Measurements from ENCODE around the gene ENTPD8.

DNA sequence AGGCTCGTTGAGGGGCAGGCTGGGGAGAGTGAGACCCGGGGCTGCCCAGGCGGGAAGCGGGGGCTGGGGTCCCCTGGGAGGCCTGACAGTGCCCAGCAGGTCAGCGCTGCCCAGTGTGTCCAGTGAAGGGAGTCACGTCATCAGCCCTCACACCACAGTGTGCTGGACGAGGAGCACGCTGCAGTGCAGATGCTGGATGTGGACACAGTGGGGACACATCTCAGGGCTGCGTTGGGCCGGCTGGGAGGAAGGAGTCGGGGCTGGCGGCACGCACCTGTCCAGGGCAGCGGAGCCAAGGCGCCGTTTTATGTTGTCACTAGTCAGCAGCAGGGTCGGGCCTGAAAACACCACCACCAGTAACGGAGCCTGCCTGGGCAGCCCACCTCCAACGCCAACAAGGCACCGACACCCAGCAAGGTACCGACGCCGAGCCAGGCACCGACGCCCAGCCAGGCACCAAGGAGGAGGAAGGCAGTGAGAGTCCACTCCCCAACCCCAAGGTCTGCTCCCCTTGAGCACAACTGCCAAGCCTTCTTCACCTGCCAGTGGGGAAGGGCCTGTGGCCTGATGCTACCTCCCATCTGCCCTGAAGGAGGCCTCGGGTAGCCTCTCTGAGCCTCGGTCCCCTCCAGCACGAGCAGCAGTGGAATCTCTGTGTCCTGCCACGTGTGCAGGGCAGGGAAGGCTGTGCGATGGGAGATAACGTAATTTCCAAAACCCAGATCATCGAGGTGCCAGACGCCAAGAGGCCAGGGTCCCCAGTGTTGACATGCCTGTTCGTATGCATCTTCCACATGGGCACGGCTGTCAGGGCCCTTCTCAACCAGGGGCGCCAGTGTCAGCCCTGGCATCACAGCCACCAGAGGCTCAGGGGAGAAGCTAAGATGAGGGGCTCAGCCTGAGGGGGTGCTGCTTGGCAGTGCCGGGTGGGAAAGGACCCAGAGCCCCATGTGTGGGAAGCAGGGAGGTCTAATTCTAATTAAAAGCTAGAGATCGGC lies 39.8 kb upstream of the ENTPD8 start:
- TF ChIP-seq, protein P1, sequence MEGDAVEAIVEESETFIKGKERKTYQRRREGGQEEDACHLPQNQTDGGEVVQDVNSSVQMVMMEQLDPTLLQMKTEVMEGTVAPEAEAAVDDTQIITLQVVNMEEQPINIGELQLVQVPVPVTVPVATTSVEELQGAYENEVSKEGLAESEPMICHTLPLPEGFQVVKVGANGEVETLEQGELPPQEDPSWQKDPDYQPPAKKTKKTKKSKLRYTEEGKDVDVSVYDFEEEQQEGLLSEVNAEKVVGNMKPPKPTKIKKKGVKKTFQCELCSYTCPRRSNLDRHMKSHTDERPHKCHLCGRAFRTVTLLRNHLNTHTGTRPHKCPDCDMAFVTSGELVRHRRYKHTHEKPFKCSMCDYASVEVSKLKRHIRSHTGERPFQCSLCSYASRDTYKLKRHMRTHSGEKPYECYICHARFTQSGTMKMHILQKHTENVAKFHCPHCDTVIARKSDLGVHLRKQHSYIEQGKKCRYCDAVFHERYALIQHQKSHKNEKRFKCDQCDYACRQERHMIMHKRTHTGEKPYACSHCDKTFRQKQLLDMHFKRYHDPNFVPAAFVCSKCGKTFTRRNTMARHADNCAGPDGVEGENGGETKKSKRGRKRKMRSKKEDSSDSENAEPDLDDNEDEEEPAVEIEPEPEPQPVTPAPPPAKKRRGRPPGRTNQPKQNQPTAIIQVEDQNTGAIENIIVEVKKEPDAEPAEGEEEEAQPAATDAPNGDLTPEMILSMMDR (conservative IDR thresholded peaks at IDR 0.05 in 1 of 2, IDR thresholded peaks at IDR 0.05 in 1 of 2; ENCODE audit: extremely low read depth in 1 of 2, insufficient read depth in 1 of 2, low read depth in 1 of 2, low read length in 2 of 2) = no peak
- no peak for TF ChIP-seq EZH2 (IDR thresholded peaks at IDR 0.05; ENCODE audit: borderline replicate concordance, low read length)
